IMR-90 (cell line): Measurements from ENCODE around the gene MYO1D. TPM values are rescaled to one million over a fixed set of nuclear protein-coding genes. Genes with fewer than 3 reads are reported as not detected.

ENCODE experiments used
- ATAC-seq: fragments of 200-7000 bp; cut with Tn5 transposase; 2 replicates; pipeline ENCODE4 v1.9.1; 2020; ENCODE audit warnings: low read depth, mild to moderate bottlenecking, moderate library complexity
- BruUV-seq: library from RNA; stranded (reverse); fragments of 400-500 nt; replicated peaks from 2 replicates; lab custom pipeline; 2021; lab: Mats Ljungman, UMichigan
- CTCF ChIA-PET: fragments of 300-600 bp; formaldehyde crosslinking; extraction: SDS; loops from one replicate; lab custom pipeline; 2021; ENCODE audit warnings: antibody characterized with exemption; lab: Yijun Ruan, JAX
- POLR2A ChIA-PET: fragments of 300-600 bp; sonication (Branson Sonifier 250); formaldehyde crosslinking; loops from one replicate; lab custom pipeline; 2022; ENCODE audit warnings: antibody characterized with exemption; ENCODE audit not compliant: unreplicated experiment; lab: Charles Lee
- DNase-seq: peaks from one replicate; pipeline ENCODE4 v3.0.0; 2013
- H2AFZ ChIP-seq: replicated peaks from 2 replicates; pipeline ENCODE3; 2013; ENCODE audit warnings: low read length, mild to moderate bottlenecking; ENCODE audit not compliant: poor library complexity
- H2AK5ac ChIP-seq: 2 replicates; pipeline ENCODE4 v1.6.1; 2013; ENCODE audit warnings: low read depth, low read length, inconsistent platforms
- H2AK9ac ChIP-seq: replicated peaks from 2 replicates; pipeline ENCODE3; 2013; ENCODE audit warnings: mild to moderate bottlenecking, low read depth, low read length, moderate library complexity; ENCODE audit not compliant: poor library complexity
- H2BK120ac ChIP-seq: 2 replicates; pipeline ENCODE4 v1.6.1; 2013; ENCODE audit warnings: low read depth, low read length, inconsistent platforms
- H2BK15ac ChIP-seq: 3 replicates; pipeline ENCODE4 v1.6.1; 2013; ENCODE audit warnings: low read depth, low read length, inconsistent platforms
- H2BK20ac ChIP-seq: 2 replicates; pipeline ENCODE4 v1.6.1; 2013; ENCODE audit warnings: low read depth, mild to moderate bottlenecking, inconsistent platforms, low read length, moderate library complexity
- H2BK5ac ChIP-seq: 2 replicates; pipeline ENCODE4 v1.6.1; 2013; ENCODE audit warnings: mild to moderate bottlenecking, low read depth, low read length, inconsistent platforms; ENCODE audit not compliant: poor library complexity, severe bottlenecking
- H3K14ac ChIP-seq: replicated peaks from 2 replicates; pipeline ENCODE4 v1.6.1; 2013; ENCODE audit warnings: low read depth, low read length, inconsistent platforms
- H3K18ac ChIP-seq: 2 replicates; pipeline ENCODE4 v1.6.1; 2013; ENCODE audit warnings: low read depth, low read length, control low read depth
- H3K23ac ChIP-seq: 2 replicates; pipeline ENCODE4 v1.6.1; 2013; ENCODE audit warnings: low read depth, low read length, inconsistent platforms
- H3K27ac ChIP-seq: 2 replicates; pipeline ENCODE4 v1.5.1; 2013; ENCODE audit warnings: mild to moderate bottlenecking, control low read depth, low read length; ENCODE audit not compliant: insufficient read depth
- H3K27me3 ChIP-seq: 2 replicates; pipeline ENCODE4 v1.6.1; 2013; ENCODE audit warnings: low read length; ENCODE audit not compliant: control insufficient read depth, insufficient read depth
- H3K36me3 ChIP-seq: 2 replicates; pipeline ENCODE4 v1.6.1; 2013; ENCODE audit warnings: low read length, mixed read lengths; ENCODE audit not compliant: control insufficient read depth, insufficient read depth
- H3K4ac ChIP-seq: 2 replicates; pipeline ENCODE4 v1.6.1; 2013; ENCODE audit warnings: low read depth, low read length, inconsistent platforms
- H3K4me1 ChIP-seq: 2 replicates; pipeline ENCODE4 v1.6.1; 2013; ENCODE audit warnings: low read length, mixed read lengths; ENCODE audit not compliant: control insufficient read depth, insufficient read depth
- H3K4me2 ChIP-seq: 2 replicates; pipeline ENCODE4 v1.6.1; 2013; ENCODE audit warnings: low read depth, mild to moderate bottlenecking, control low read depth, low read length, moderate library complexity
- H3K4me3 ChIP-seq: 2 replicates; pipeline ENCODE4 v1.5.1; 2013; ENCODE audit warnings: low read depth, mild to moderate bottlenecking, control low read depth, low read length, moderate library complexity; ENCODE audit not compliant: insufficient read depth
- H3K56ac ChIP-seq: 2 replicates; pipeline ENCODE4 v1.6.1; 2013; ENCODE audit warnings: low read length, inconsistent platforms; ENCODE audit not compliant: insufficient read depth; ENCODE audit errors: extremely low read depth
- H3K79me1 ChIP-seq, 2 experiments: 2 replicates each; pipeline ENCODE4 v1.6.1; 2013; ENCODE audit warnings: low read length in 2 of 2, inconsistent platforms in 1 of 2, low read depth in 1 of 2
- H3K9ac ChIP-seq: 2 replicates; pipeline ENCODE4 v1.6.1; 2013; ENCODE audit warnings: low read depth, low read length, control low read depth
- H3K9me1 ChIP-seq: 2 replicates; pipeline ENCODE4 v1.6.1; 2013; ENCODE audit warnings: low read length, inconsistent platforms; ENCODE audit not compliant: insufficient read depth
- H3K9me3 ChIP-seq: 2 replicates; pipeline ENCODE4 v1.6.1; 2013; ENCODE audit warnings: low read length; ENCODE audit not compliant: control insufficient read depth, insufficient read depth
- H4K20me1 ChIP-seq: 2 replicates; pipeline ENCODE4 v1.6.1; 2013; ENCODE audit warnings: low read length, inconsistent platforms; ENCODE audit not compliant: insufficient read depth
- H4K5ac ChIP-seq: 2 replicates; pipeline ENCODE4 v1.6.1; 2013; ENCODE audit warnings: mild to moderate bottlenecking, low read depth, low read length, control low read depth
- H4K8ac ChIP-seq, 2 experiments: 2 replicates each; pipeline ENCODE4 v1.6.1; 2013; ENCODE audit warnings: low read depth in 2 of 2, low read length in 2 of 2, control low read depth in 1 of 2, inconsistent platforms in 1 of 2
- H4K91ac ChIP-seq: 2 replicates; pipeline ENCODE4 v1.6.1; 2013; ENCODE audit warnings: low read depth, low read length, inconsistent platforms; ENCODE audit not compliant: insufficient read depth
- BHLHE40 ChIP-seq: fragments of 150-350 bp; IDR thresholded peaks from 2 replicates; pipeline ENCODE4 v1.6.1; 2016; ENCODE audit warnings: mild to moderate bottlenecking, low read depth, low read length
- CEBPB ChIP-seq: IDR thresholded peaks from 2 replicates; pipeline ENCODE4 v1.6.1; 2012; ENCODE audit warnings: low read depth, low read length, improper control_type of control experiment
- CHD1 ChIP-seq: IDR thresholded peaks from 2 replicates; pipeline ENCODE4 v1.6.1; 2012; ENCODE audit warnings: low read depth, low read length, improper control_type of control experiment
- CTCF ChIP-seq: conservative IDR thresholded peaks from 2 replicates; pipeline ENCODE4 v1.5.1; 2012; ENCODE audit warnings: mild to moderate bottlenecking, low read depth, low read length, improper control_type of control experiment
- FOS ChIP-seq: fragments of 150-350 bp; IDR thresholded peaks from 2 replicates; pipeline ENCODE4 v1.6.1; 2016; ENCODE audit warnings: low read depth, low read length
- MAZ ChIP-seq: IDR thresholded peaks from 2 replicates; pipeline ENCODE4 v1.6.1; 2012; ENCODE audit warnings: low read depth, mild to moderate bottlenecking, low read length, improper control_type of control experiment, moderate library complexity, borderline replicate concordance
- MXI1 ChIP-seq: IDR thresholded peaks from 2 replicates; pipeline ENCODE4 v1.6.1; 2012; ENCODE audit warnings: low read depth, mild to moderate bottlenecking, low read length, moderate library complexity, borderline replicate concordance
- NFE2L2 ChIP-seq: fragments of 150-350 bp; IDR thresholded peaks from 2 replicates; pipeline ENCODE4 v1.6.1; 2016; ENCODE audit warnings: low read depth, mild to moderate bottlenecking, low read length
- POLR2A ChIP-seq: IDR thresholded peaks from 2 replicates; pipeline ENCODE4 v1.6.1; 2012; ENCODE audit warnings: mild to moderate bottlenecking, low read depth, low read length
- RAD21 ChIP-seq: IDR thresholded peaks from 2 replicates; pipeline ENCODE4 v1.6.1; 2012; ENCODE audit warnings: low read length, improper control_type of control experiment
- RCOR1 ChIP-seq: IDR thresholded peaks from 2 replicates; pipeline ENCODE4 v1.6.1; 2012; ENCODE audit warnings: mild to moderate bottlenecking, low read length, improper control_type of control experiment; ENCODE audit not compliant: insufficient replicate concordance
- RFX5 ChIP-seq: IDR thresholded peaks from 2 replicates; pipeline ENCODE4 v1.8.0; 2012; ENCODE audit warnings: low read depth, mild to moderate bottlenecking, low read length, moderate library complexity
- SMC3 ChIP-seq: fragments of 150-350 bp; IDR thresholded peaks from 2 replicates; pipeline ENCODE4 v1.6.1; 2016; ENCODE audit warnings: low read depth, mild to moderate bottlenecking, antibody characterized with exemption, low read length, moderate library complexity
- WGBS, 2 experiments: methylation state at CpG; one replicate each; pipeline versions ENCODE4 v1.1.5 to v1.1.7; 2013; ENCODE audit warnings: missing lambda C conversion rate in 2 of 2; ENCODE audit not compliant: insufficient read length in 1 of 2; ENCODE audit errors: extremely low coverage in 2 of 2; 5-methylcytosine and 5-hydroxymethylcytosine counted together
- dilution Hi-C: fragments of 300-500 bp; cut with HindIII; formaldehyde crosslinking; loops from one replicate; pipeline ENCODE4 v1.14.3; 2018; ENCODE audit warnings: low sequenced_read_pairs; ENCODE audit not compliant: unreplicated experiment
- in situ Hi-C: fragments of 300-500 bp; cut with MboI; formaldehyde crosslinking; loops from 3 replicates; pipeline ENCODE4 v1.14.3; 2019; ENCODE audit warnings: low sequenced_read_pairs, inconsistent platforms, mixed read lengths
- intact Hi-C: fragments of 100-400 bp; cut with micrococcal nuclease; formaldehyde crosslinking; loops from 2 replicates; pipeline ENCODE4 v1.10.0; 2022
- polyA plus RNA-seq, 3 experiments: library from polyadenylated mRNA; depleted of rRNA; stranded (reverse); fragments of >200 nt; gene quantifications; 2 replicates each; pipeline ENCODE4 v1.2.3, GENCODE V29; 2012; ENCODE audit warnings: low replicate concordance in 1 of 3
- total RNA-seq: library from RNA; depleted of rRNA; stranded (reverse); fragments of >200 nt; gene quantifications from 2 replicates; pipeline ENCODE4 v1.2.3, GENCODE V29; 2012
- TF ChIP-seq, protein P1 (sequence below): fragments of 150-350 bp; IDR thresholded peaks from 2 replicates; pipeline ENCODE4 v1.6.1; 2016; ENCODE audit warnings: low read depth, mild to moderate bottlenecking, low read length, moderate library complexity, borderline replicate concordance

MYO1D gene
- total and polyA plus RNA-seq, 2 of the 4 experiments (the other 2 are of a cell fraction), result 0.63 to 0.90 TPM

DNA sequence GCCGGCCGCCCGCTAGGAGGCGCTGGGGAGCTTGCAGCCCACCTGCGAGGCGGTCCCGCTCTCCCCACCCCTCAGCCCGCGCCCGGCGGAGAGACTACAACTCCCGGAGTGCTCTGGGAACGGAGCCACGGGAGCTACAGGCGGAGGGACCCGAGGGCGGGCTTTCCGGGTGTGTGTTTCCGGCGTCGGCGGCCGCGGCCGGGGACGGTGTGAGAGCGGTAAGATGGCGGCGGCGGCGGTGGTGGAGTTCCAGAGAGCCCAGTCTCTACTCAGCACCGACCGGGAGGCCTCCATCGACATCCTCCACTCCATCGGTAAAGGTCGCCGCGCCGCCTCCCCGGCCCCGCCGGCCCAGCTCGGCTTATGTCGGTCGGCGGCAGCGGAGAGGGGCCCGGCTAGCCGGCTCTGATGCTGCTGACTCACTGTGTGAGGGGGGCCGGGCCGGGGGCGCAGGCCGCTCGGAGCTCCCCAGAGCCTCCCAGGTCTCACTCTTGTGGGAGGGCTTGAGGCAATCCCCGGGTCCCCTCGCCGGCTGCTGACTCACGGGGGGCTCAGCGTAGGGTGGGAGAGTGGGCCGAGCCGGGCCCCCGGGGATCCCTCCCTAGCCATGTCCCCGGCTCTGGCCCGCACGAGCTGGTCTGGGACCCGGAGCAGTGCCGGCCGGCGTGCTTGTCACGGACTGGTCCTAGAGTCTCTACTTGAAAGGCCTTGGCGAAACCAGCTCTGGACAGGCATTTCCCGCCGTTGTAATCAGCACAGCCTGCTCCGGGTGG is 432.4 kb downstream of the MYO1D start, which contains the start of gene PSMD11:
Gene PSMD11, plus strand, starts transcription at position 210 of the 773 bp plus-strand sequence. Its CDS starts 14 bp downstream, at position 224.
- dilution Hi-C loops (no loop called here), in situ Hi-C loops (no loop called here), intact Hi-C loops (loop anchor here (10.0 kb wide), 1 partner anchor 190 kb away; no protein-coding TSS in a partner anchor)
- peak within 1 kb of the TSS; percentile 89 for H3K27ac ChIP-seq
- no peak within 1 kb of the TSS; the same call in 1 of the 2 replicates for H3K18ac ChIP-seq
- H3K4me3 ChIP-seq, result peak within 1 kb of the TSS; percentile 99
- BruUV-seq, result no TSS peak
- H2BK15ac ChIP-seq, result no peak within 1 kb of the TSS
- H4K91ac ChIP-seq, result peak within 1 kb of the TSS; percentile 79
- H2AK9ac ChIP-seq, result peak within 1 kb of the TSS; percentile 91
- 3% methylated on average over 10 of the region's 74 CpGs; no CpG with 5 or more reads in 1 of the 2 experiments for WGBS, 2 experiments
- H3K9ac ChIP-seq, result peak within 1 kb of the TSS; percentile 80
- DNase-seq (peak; percentile 95), ATAC-seq (peak; percentile 93)
- H3K14ac ChIP-seq, result peak within 1 kb of the TSS; percentile 90
- peak within 1 kb of the TSS; percentile 65 for H3K4ac ChIP-seq
- H3K56ac ChIP-seq, result peak within 1 kb of the TSS; percentile 90
- no peak within 1 kb of the TSS for H4K5ac ChIP-seq
- peak within 1 kb of the TSS; percentile 92 for H2AFZ ChIP-seq
- peaks cover 22% of the 10 kb centered on the region; the same call in 1 of the 2 replicates for H4K20me1 ChIP-seq
- H3K23ac ChIP-seq, result peak within 1 kb of the TSS; percentile 90
- CTCF ChIA-PET, result interaction anchor here (0.6 to 1.4 kb wide), 10 partner anchors 9 to 102 kb away, joined by 3 to 11 read pairs (median 3); no protein-coding TSS in a partner anchor
- 0 out of 2 replicates have a peak within 1 kb of the TSS, but pooled peaks have one; percentile 31 for H2AK5ac ChIP-seq
- 0 out of 2 replicates have a peak, but pooled peaks cover 3% of the 10 kb centered on the region for H3K9me1 ChIP-seq
- POLR2A ChIA-PET, result no interaction called here
- no peaks in the 10 kb centered on the region for H3K9me3 ChIP-seq
- no peak within 1 kb of the TSS for H2BK20ac ChIP-seq
- H4K8ac ChIP-seq, result peak within 1 kb of the TSS in 1 of 2 experiments; percentile 91; a peak in 2 of 4 replicates
- peaks cover 16 to 22% of the 10 kb centered on the region in 2 experiments; a peak in 3 of 4 replicates for H3K79me1 ChIP-seq
- peaks cover 6% of the 10 kb centered on the region; the same call in 1 of the 2 replicates for H3K27me3 ChIP-seq
- H3K4me2 ChIP-seq, result peak within 1 kb of the TSS; percentile 98
- H3K36me3 ChIP-seq, result peaks cover 7% of the 10 kb centered on the region; the same call in 1 of the 2 replicates
- H3K4me1 ChIP-seq, result peaks cover 6% of the 10 kb centered on the region
- H2BK120ac ChIP-seq, result peak within 1 kb of the TSS; percentile 65; the same call in 1 of the 2 replicates
- peak within 1 kb of the TSS; percentile 88 for H2BK5ac ChIP-seq
- TF ChIP-seq SMC3 (peak; percentile 30; the same call in 1 of the 2 replicates), MXI1 (no peak), CTCF (peak; percentile 92), POLR2A (peak; percentile 56; the same call in 1 of the 2 replicates), FOS (0 out of 2 replicates have a peak, but pooled peaks have one; percentile 10), MAZ (peak; percentile 84), RCOR1 (no peak), NFE2L2 (peak; percentile 55; the same call in 1 of the 2 replicates), RFX5 (no peak), RAD21 (0 out of 2 replicates have a peak, but pooled peaks have one; percentile 29), BHLHE40 (no peak), CEBPB (no peak), CHD1 (no peak)
- TF ChIP-seq, protein P1, sequence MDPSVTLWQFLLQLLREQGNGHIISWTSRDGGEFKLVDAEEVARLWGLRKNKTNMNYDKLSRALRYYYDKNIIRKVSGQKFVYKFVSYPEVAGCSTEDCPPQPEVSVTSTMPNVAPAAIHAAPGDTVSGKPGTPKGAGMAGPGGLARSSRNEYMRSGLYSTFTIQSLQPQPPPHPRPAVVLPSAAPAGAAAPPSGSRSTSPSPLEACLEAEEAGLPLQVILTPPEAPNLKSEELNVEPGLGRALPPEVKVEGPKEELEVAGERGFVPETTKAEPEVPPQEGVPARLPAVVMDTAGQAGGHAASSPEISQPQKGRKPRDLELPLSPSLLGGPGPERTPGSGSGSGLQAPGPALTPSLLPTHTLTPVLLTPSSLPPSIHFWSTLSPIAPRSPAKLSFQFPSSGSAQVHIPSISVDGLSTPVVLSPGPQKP, result no peak
